A549 (cell line): ENCODE data around the gene DNAJC18. TPM values are rescaled to one million over a fixed set of nuclear protein-coding genes. Genes with fewer than 3 reads are reported as not detected.

Source experiments
- ATAC-seq, 2 experiments: fragments of 200-7000 bp in 1 of 2; fragments of >200 bp in 1 of 2; cut with Nextera tagmentation in 1 of 2; cut with Tn5 transposase in 1 of 2; 3 replicates each; pipeline versions ENCODE4 v1.8.0 to v1.9.1; 2018 to 2020; ENCODE audit warnings: mild to moderate bottlenecking in 1 of 2, moderate library complexity in 1 of 2
- CTCF ChIA-PET: fragments of 300-600 bp; sonication (Branson Sonifier 250); formaldehyde crosslinking; extraction: SDS; loops from one replicate; lab custom pipeline; 2021; ENCODE audit warnings: antibody characterized with exemption, inconsistent platforms; lab: Yijun Ruan, JAX
- POLR2A ChIA-PET: fragments of 350-600 bp; formaldehyde crosslinking; extraction: SDS; loops from one replicate; lab custom pipeline; 2021; ENCODE audit warnings: antibody characterized with exemption, inconsistent platforms; lab: Yijun Ruan, JAX
- DNase-seq, 2 experiments: peaks; one replicate each; pipeline versions ENCODE4 v3.0.0 to v3.0.0-alpha.2; 2011 to 2016; ENCODE audit warnings: low read depth in 1 of 2, low spot score in 1 of 2
- FAIRE-seq: peaks from 2 replicates; lab custom pipeline; 2011; peaks lifted over from hg19 to GRCh38; lab: Jason Lieb, UNC
- H3K27ac ChIP-seq, 2 experiments: fragments of >200 bp; sonication (Bioruptor Twin); formaldehyde crosslinking; 3 replicates each; pipeline ENCODE4 v1.5.1; 2016 to 2017
- H3K4me1 ChIP-seq: fragments of >200 bp; sonication (Bioruptor Twin); formaldehyde crosslinking; 3 replicates; pipeline ENCODE4 v1.6.1; 2016
- H3K4me2 ChIP-seq: fragments of >200 bp; sonication (Bioruptor Twin); formaldehyde crosslinking; 3 replicates; pipeline ENCODE4 v1.6.1; 2016
- H3K4me3 ChIP-seq: fragments of >200 bp; sonication (Bioruptor Twin); formaldehyde crosslinking; 3 replicates; pipeline ENCODE4 v1.5.1; 2016
- H3K9me3 ChIP-seq: fragments of >200 bp; sonication (Bioruptor Twin); formaldehyde crosslinking; 3 replicates; pipeline ENCODE4 v1.6.1; 2016
- CTCF ChIP-seq: fragments of >200 bp; sonication (Bioruptor Twin); formaldehyde crosslinking; IDR thresholded peaks from 3 replicates; pipeline ENCODE4 v1.5.1; 2016
- EP300 ChIP-seq, 2 experiments: fragments of >200 bp; sonication (Bioruptor Twin); formaldehyde crosslinking; IDR thresholded peaks; 2 replicates in 1 of 2; 3 replicates in 1 of 2; pipeline ENCODE4 v1.6.1; 2016 to 2017
- FOSL2 ChIP-seq, 2 experiments: fragments of 450-650 bp in 1 of 2; fragments of >200 bp in 1 of 2; sonication (Bioruptor Twin) in 1 of 2; formaldehyde crosslinking; IDR thresholded peaks; 2 replicates each; pipeline versions ENCODE4 v1.5.0 to v1.6.1; 2016 to 2020; ENCODE audit warnings: mild to moderate bottlenecking in 1 of 2, moderate library complexity in 1 of 2
- FOXS1 ChIP-seq: fragments of 250-450 bp; sonication (Bioruptor Pico); IDR thresholded peaks from 2 replicates; pipeline ENCODE4 v1.5.0; 2020; ENCODE audit warnings: mild to moderate bottlenecking, moderate library complexity
- GATA3 ChIP-seq: IDR thresholded peaks from 2 replicates; pipeline ENCODE4 v1.6.1; 2012; ENCODE audit warnings: borderline replicate concordance
- HDAC2 ChIP-seq: fragments of 200-600 bp; sonication (generic); IDR thresholded peaks from 2 replicates; pipeline ENCODE4 v1.6.1; 2016
- HEYL ChIP-seq: fragments of 250-450 bp; sonication (Bioruptor Pico); IDR thresholded peaks from 2 replicates; pipeline ENCODE4 v1.8.0; 2021; ENCODE audit warnings: mild to moderate bottlenecking, moderate library complexity
- HOXB5 ChIP-seq: fragments of 250-450 bp; sonication (Bioruptor Pico); IDR thresholded peaks from 2 replicates; pipeline ENCODE4 v1.5.0; 2020; ENCODE audit warnings: mild to moderate bottlenecking, moderate library complexity
- JUN ChIP-seq, 2 experiments: fragments of >200 bp; sonication (Bioruptor Twin); formaldehyde crosslinking; IDR thresholded peaks; 2 replicates in 1 of 2; 3 replicates in 1 of 2; pipeline ENCODE4 v1.6.1; 2016 to 2017
- JUNB ChIP-seq: fragments of >200 bp; sonication (Bioruptor Twin); formaldehyde crosslinking; IDR thresholded peaks from 2 replicates; pipeline ENCODE4 v1.6.1; 2016
- KDM1A ChIP-seq: fragments of 200-600 bp; sonication (generic); IDR thresholded peaks from 2 replicates; pipeline ENCODE4 v1.6.1; 2016; ENCODE audit warnings: low read depth, mild to moderate bottlenecking
- MYC ChIP-seq: IDR thresholded peaks from 2 replicates; pipeline ENCODE4 v1.6.1; 2012; ENCODE audit warnings: mild to moderate bottlenecking, inconsistent platforms, low read length, improper control_type of control experiment, borderline replicate concordance
- NR3C1 ChIP-seq: fragments of >200 bp; sonication (Bioruptor Twin); formaldehyde crosslinking; IDR thresholded peaks from 3 replicates; pipeline ENCODE4 v1.6.1; 2017
- PHF8 ChIP-seq: fragments of 200-600 bp; sonication (generic); IDR thresholded peaks from 2 replicates; pipeline ENCODE4 v1.6.1; 2016; ENCODE audit warnings: low read depth, mild to moderate bottlenecking, antibody characterized with exemption, moderate library complexity, borderline replicate concordance
- POLR2AphosphoS2 ChIP-seq: conservative IDR thresholded peaks from 2 replicates; pipeline ENCODE4 v1.6.1; 2012; ENCODE audit warnings: low read length, improper control_type of control experiment, inconsistent platforms
- RAD21 ChIP-seq, 2 experiments: fragments of >200 bp in 1 of 2; sonication (Bioruptor Twin) in 1 of 2; formaldehyde crosslinking in 1 of 2; IDR thresholded peaks in 1 of 2; conservative IDR thresholded peaks in 1 of 2; 2 replicates in 1 of 2; 3 replicates in 1 of 2; pipeline ENCODE4 v1.6.1; 2012 to 2018; ENCODE audit warnings: inconsistent platforms in 1 of 2
- SMC3 ChIP-seq: fragments of >200 bp; sonication (Bioruptor Twin); formaldehyde crosslinking; IDR thresholded peaks from 3 replicates; pipeline ENCODE4 v1.6.1; 2018; ENCODE audit warnings: inconsistent platforms
- TP53 ChIP-seq: fragments of 250-450 bp; sonication (Bioruptor Pico); IDR thresholded peaks from 2 replicates; pipeline ENCODE4 v1.5.0; 2021; ENCODE audit warnings: mild to moderate bottlenecking, moderate library complexity
- ZNF302 ChIP-seq: fragments of 250-450 bp; sonication (Bioruptor Pico); IDR thresholded peaks from 2 replicates; pipeline ENCODE4 v1.9.0; 2021; ENCODE audit warnings: inconsistent platforms, mild to moderate bottlenecking, moderate library complexity
- WGBS: methylation state at CpG from one replicate; pipeline ENCODE4 v1.1.6; 2017; ENCODE audit errors: missing lambda C conversion rate; 5-methylcytosine and 5-hydroxymethylcytosine counted together
- polyA plus RNA-seq, 4 experiments: library from polyadenylated mRNA; depleted of rRNA in 3 of 4; stranded (reverse); fragments of >200 nt; fragmentation: RNase III in 1 of 4; extraction: RNeasy Plus Mini Kit Qiagen cat#74134 plus additional on column Dnase treatment in 1 of 4; gene quantifications; 2 replicates in 3 of 4; 3 replicates in 1 of 4; pipeline ENCODE4 v1.2.3, GENCODE V29; 2011 to 2017
- TF ChIP-seq, protein P1 (sequence below): IDR thresholded peaks from 2 replicates; pipeline ENCODE4 v1.6.1; 2012

Gene DNAJC18
- polyA plus RNA-seq, 2 of the 4 experiments (the other 2 are of a cell fraction), result 5.3 TPM

GRCh38 chr5:139425497-139425896 lies 13.8 kb downstream of the DNAJC18 start:
- no peaks in the 10 kb centered on the region for H3K9me3 ChIP-seq
- WGBS, result 86% methylated on average over 5 of the region's 5 CpGs
- no peak for TF ChIP-seq GATA3
- TF ChIP-seq NR3C1, result no peak
- no peak for TF ChIP-seq JUNB
- TF ChIP-seq, protein P1, sequence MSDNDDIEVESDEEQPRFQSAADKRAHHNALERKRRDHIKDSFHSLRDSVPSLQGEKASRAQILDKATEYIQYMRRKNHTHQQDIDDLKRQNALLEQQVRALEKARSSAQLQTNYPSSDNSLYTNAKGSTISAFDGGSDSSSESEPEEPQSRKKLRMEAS, result no peak
- no peak for TF ChIP-seq SMC3
- no peak for TF ChIP-seq FOXS1 (CRISPR knock-in tag)
- no peak for TF ChIP-seq POLR2AphosphoS2
- no peak for TF ChIP-seq CTCF
- TF ChIP-seq HOXB5 (CRISPR knock-in tag), result no peak
- TF ChIP-seq MYC, result no peak
- no peak for TF ChIP-seq JUN (IDR thresholded peaks at IDR 0.05)
- no peak for TF ChIP-seq ZNF302
- TF ChIP-seq, all 56 proteins: peak for 0
- ATAC-seq (no peak), FAIRE-seq (no peak), DNase-seq (no peak)
- H3K4me1 ChIP-seq, result no peaks in the 10 kb centered on the region
- POLR2A ChIA-PET, result interaction anchor here (1.0 kb wide), 1 partner anchor 13 kb away, joined by 3 read pairs; no protein-coding TSS in a partner anchor
- H3K4me2 ChIP-seq, result no peak overlapping the region
- CTCF ChIA-PET, result interaction anchor here (1.6 to 13.8 kb wide), 3 partner anchors 11 to 92 kb away, joined by 5 to 392 read pairs (median 88); partner anchors contain the start of gene DNAJC18
- H3K27ac ChIP-seq, result no peak overlapping the region
- H3K4me3 ChIP-seq, result no peak overlapping the region

DNA sequence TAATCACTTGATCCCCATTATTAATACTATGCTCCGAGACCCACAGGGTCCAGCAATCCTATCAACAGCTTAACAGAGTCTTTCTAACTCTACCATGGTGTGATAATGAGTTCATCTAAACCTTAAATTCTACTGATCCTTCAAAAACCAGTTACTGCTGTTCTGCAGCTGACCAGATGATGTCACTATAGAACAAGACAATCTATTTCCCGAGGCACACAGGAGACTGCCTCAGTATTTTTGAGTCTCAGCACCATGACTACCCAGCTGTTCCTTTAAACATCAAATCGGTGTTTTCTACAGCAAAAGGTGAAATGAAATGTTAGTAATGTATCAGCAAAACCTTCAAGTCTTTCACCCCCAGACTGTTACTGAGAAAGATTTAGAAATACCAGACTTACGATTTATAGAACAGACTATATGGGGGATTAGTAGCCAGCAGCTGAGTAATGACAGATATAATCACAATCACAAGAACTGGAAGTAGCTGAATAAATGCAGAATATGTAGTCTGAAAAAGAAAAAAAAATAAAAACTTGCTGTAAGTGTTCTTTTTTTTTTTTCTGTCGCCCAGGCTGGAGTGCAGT lies 16.9 kb downstream of the DNAJC18 start:
- DNase-seq (peak; percentile 69 to 85), FAIRE-seq (no peak), ATAC-seq (peak; percentile 87 to 92)
- Histone ChIP-seq H3K4me2 (no peak overlapping the region), H3K4me3 (no peak overlapping the region), H3K27ac (no peak overlapping the region), H3K4me1 (no peaks in the 10 kb centered on the region), H3K9me3 (no peaks in the 10 kb centered on the region)
- WGBS, result 40% methylated on average over 5 of the region's 5 CpGs
- ChIA-PET POLR2A (no interaction called here), CTCF (interaction anchor here (0.6 to 13.8 kb wide), 47 partner anchors 8 to 1232 kb away, joined by 3 to 392 read pairs (median 4); partner anchors contain the start of genes DNAJC18, SPATA24 and STING1)
- TF ChIP-seq, protein P1, result no peak
- TF ChIP-seq KDM1A, result no peak
- no peak for TF ChIP-seq FOSL2 (IDR thresholded peaks at IDR 0.05)
- TF ChIP-seq FOSL2 (CRISPR knock-in tag; IDR thresholded peaks at IDR 0.05), result no peak
- TF ChIP-seq HEYL (CRISPR knock-in tag), result no peak
- TF ChIP-seq HDAC2, result no peak
- TF ChIP-seq EP300 (IDR thresholded peaks at IDR 0.05), result no peak
- TF ChIP-seq TP53 (CRISPR knock-in tag), result no peak
- TF ChIP-seq GATA3, result no peak
- peak; percentile 73 for TF ChIP-seq SMC3
- TF ChIP-seq RAD21 (conservative IDR thresholded peaks at IDR 0.05 in 1 of 2, IDR thresholded peaks at IDR 0.05 in 1 of 2), result peak; percentile 92 to 97
- no peak for TF ChIP-seq PHF8
- peak; percentile 95 for TF ChIP-seq CTCF
